Measurements from ENCODE around the gene PDCL2. TPM values are rescaled to one million over a fixed set of nuclear protein-coding genes. Genes with fewer than 3 reads are reported as not detected.
"Not testable (repeated sequence)": the region's sequence is repeated elsewhere in the genome, so short reads cannot be mapped to it uniquely, and the experiment has no call there.

Gene PDCL2
- total RNA-seq, 1 experiment from 2014 or later, result not detected

GRCh38 chr4:55588160-55588559, 3.9 kb downstream of the PDCL2 start:
- no peak overlapping the region for H3K14ac ChIP-seq (ENCODE audit: insufficient read depth, low read length)
- no peaks in the 10 kb centered on the region for H3K23me2 ChIP-seq (ENCODE audit: insufficient read length, low read depth, low read length, poor library complexity, severe bottlenecking)
- H3K4me1 ChIP-seq (ENCODE audit: insufficient read depth, low read length), result no peaks in the 10 kb centered on the region
- Mint-ChIP-seq H3K4me1 (peaks cover 0 to 5% of the 10 kb centered on the region in 2 experiments; a peak in 2 of 4 replicates), H3K27ac (no peak overlapping the region), H3K36me3 (ENCODE audit: insufficient read depth in 1 of 3, low read depth in 3 of 3) (peaks cover 0 to 13% (median 0%) of the 10 kb centered on the region in 3 experiments; a peak in 4 of 7 replicates), H3K4me3 (no peak overlapping the region), H3K27me3 (ENCODE audit: low read depth) (no peaks in the 10 kb centered on the region), H3K9me3 (peaks cover 12 to 16% of the 10 kb centered on the region in 2 experiments; a peak in 4 of 5 replicates)
- no peak overlapping the region for H3K4ac ChIP-seq (ENCODE audit: low read depth, low read length)
- H4K5ac ChIP-seq (ENCODE audit: insufficient read length, low read depth, low read length), result no peak overlapping the region
- H3T11ph ChIP-seq (ENCODE audit: low read length), result no peak overlapping the region
- no peaks in the 10 kb centered on the region for H3K9me3 ChIP-seq (ENCODE audit: control insufficient read depth, low read depth, low read length)
- no peak overlapping the region for H2BK120ac ChIP-seq (ENCODE audit: low read depth, low read length, poor library complexity, severe bottlenecking)
- H2BK12ac ChIP-seq (ENCODE audit: insufficient read length, low read depth, low read length), result no peak overlapping the region
- no peak overlapping the region for H3K27ac ChIP-seq (ENCODE audit: insufficient read length, low read depth, low read length)
- H2BK5ac ChIP-seq (ENCODE audit: insufficient read length, low read length), result no peak overlapping the region
- H2AK5ac ChIP-seq (ENCODE audit: insufficient read length, low read length), result no peak overlapping the region
- H3K23ac ChIP-seq (ENCODE audit: insufficient read length, low read depth, low read length), result no peak overlapping the region
- no peak overlapping the region for H4K8ac ChIP-seq (replicated peaks; ENCODE audit: insufficient read length, low read depth, low read length)
- no peak overlapping the region for H3K9ac ChIP-seq (ENCODE audit: extremely low read depth, insufficient read length, low read length)
- H4K91ac ChIP-seq (ENCODE audit: insufficient read length, low read depth, low read length), result no peak overlapping the region
- WGBS (ENCODE audit: extremely low coverage, insufficient read length, low lambda C conversion rate), result no CpG with 5 or more reads among the region's 2 CpGs
- no peaks in the 10 kb centered on the region for H3K27me3 ChIP-seq (ENCODE audit: insufficient read depth, low read length)
- no peaks in the 10 kb centered on the region for H4K20me1 ChIP-seq (ENCODE audit: control insufficient read depth, insufficient read depth, insufficient read length)
- H3K79me2 ChIP-seq (ENCODE audit: insufficient read depth, low read length), result no peaks in the 10 kb centered on the region
- no peak for TF ChIP-seq CTCF (conservative IDR thresholded peaks at IDR 0.05)
- no peak overlapping the region for H2BK15ac ChIP-seq (ENCODE audit: low read depth, low read length)
- no peak overlapping the region for H2BK20ac ChIP-seq (ENCODE audit: low read depth, low read length, poor library complexity, severe bottlenecking)
- no peak overlapping the region for H3K18ac ChIP-seq (ENCODE audit: insufficient read length, low read depth, low read length)
- no peak for DNase-seq
- H3K4me2 ChIP-seq (ENCODE audit: insufficient read depth, insufficient read length, low read length), result no peak overlapping the region
- no peak overlapping the region for H3K56ac ChIP-seq (ENCODE audit: insufficient read length, low read depth, low read length)
- H2AFZ ChIP-seq (ENCODE audit: low read length), result no peak overlapping the region
- H3K79me1 ChIP-seq (ENCODE audit: insufficient read depth, low read depth, low read length, poor library complexity, severe bottlenecking), result no peaks in the 10 kb centered on the region

GRCh38 chr4:55582773-55583172, 9.3 kb downstream of the PDCL2 start:
- H3K27me3 ChIP-seq (ENCODE audit: insufficient read depth, low read length); H3K18ac ChIP-seq (ENCODE audit: insufficient read length, low read depth, low read length); H3K79me2 ChIP-seq (ENCODE audit: insufficient read depth, low read length); H3K4me3 Mint-ChIP-seq; H3K23me2 ChIP-seq (ENCODE audit: insufficient read length, low read depth, low read length, poor library complexity, severe bottlenecking); DNase-seq; H2BK5ac ChIP-seq (ENCODE audit: insufficient read length, low read length); H3K4me2 ChIP-seq (ENCODE audit: insufficient read depth, insufficient read length, low read length); H3K4me1 ChIP-seq (ENCODE audit: insufficient read depth, low read length); H3K14ac ChIP-seq (ENCODE audit: insufficient read depth, low read length); H2BK120ac ChIP-seq (ENCODE audit: low read depth, low read length, poor library complexity, severe bottlenecking); H3K79me1 ChIP-seq (ENCODE audit: insufficient read depth, low read depth, low read length, poor library complexity, severe bottlenecking); H3K4me1 Mint-ChIP-seq; H4K5ac ChIP-seq (ENCODE audit: insufficient read length, low read depth, low read length); H2AFZ ChIP-seq (ENCODE audit: low read length); H3K27me3 Mint-ChIP-seq (ENCODE audit: low read depth); H4K20me1 ChIP-seq (ENCODE audit: control insufficient read depth, insufficient read depth, insufficient read length); H2AK5ac ChIP-seq (ENCODE audit: insufficient read length, low read length); H4K91ac ChIP-seq (ENCODE audit: insufficient read length, low read depth, low read length); H3K9me3 ChIP-seq (ENCODE audit: control insufficient read depth, low read depth, low read length); H3K9ac ChIP-seq (ENCODE audit: extremely low read depth, insufficient read length, low read length); H2BK12ac ChIP-seq (ENCODE audit: insufficient read length, low read depth, low read length); H3K4ac ChIP-seq (ENCODE audit: low read depth, low read length); H3K56ac ChIP-seq (ENCODE audit: insufficient read length, low read depth, low read length); H4K8ac ChIP-seq (replicated peaks; ENCODE audit: insufficient read length, low read depth, low read length); H2BK15ac ChIP-seq (ENCODE audit: low read depth, low read length); H3T11ph ChIP-seq (ENCODE audit: low read length); H2BK20ac ChIP-seq (ENCODE audit: low read depth, low read length, poor library complexity, severe bottlenecking); H3K23ac ChIP-seq (ENCODE audit: insufficient read length, low read depth, low read length); H3K27ac ChIP-seq (ENCODE audit: insufficient read length, low read depth, low read length); H3K27ac Mint-ChIP-seq: not testable (repeated sequence)
- Mint-ChIP-seq H3K36me3 (ENCODE audit: insufficient read depth in 1 of 3, low read depth in 3 of 3) (peaks cover 2 to 13% (median 3%) of the 10 kb centered on the region in 3 experiments), H3K9me3 (peaks cover 19 to 26% of the 10 kb centered on the region in 2 experiments)
- WGBS (ENCODE audit: extremely low coverage, insufficient read length, low lambda C conversion rate), result no CpG with 5 or more reads among the region's 2 CpGs
